ENCODE data around the gene CHAMP1. TPM values are rescaled to one million over a fixed set of nuclear protein-coding genes. Genes with fewer than 3 reads are reported as not detected.
"Not testable (repeated sequence)": the region's sequence is repeated elsewhere in the genome, so short reads cannot be mapped to it uniquely, and the experiment has no call there.

The CHAMP1 gene
- polyA plus RNA-seq, 4 donors, result 31.4 to 42.8 (median 40.8) TPM

- DNase-seq (ENCODE audit: low read depth in 4 of 4, low spot score in 3 of 4), result no peak
Measured at GRCh38 chr13:114330086-114330485, 15.8 kb downstream of the CHAMP1 start.

DNA sequence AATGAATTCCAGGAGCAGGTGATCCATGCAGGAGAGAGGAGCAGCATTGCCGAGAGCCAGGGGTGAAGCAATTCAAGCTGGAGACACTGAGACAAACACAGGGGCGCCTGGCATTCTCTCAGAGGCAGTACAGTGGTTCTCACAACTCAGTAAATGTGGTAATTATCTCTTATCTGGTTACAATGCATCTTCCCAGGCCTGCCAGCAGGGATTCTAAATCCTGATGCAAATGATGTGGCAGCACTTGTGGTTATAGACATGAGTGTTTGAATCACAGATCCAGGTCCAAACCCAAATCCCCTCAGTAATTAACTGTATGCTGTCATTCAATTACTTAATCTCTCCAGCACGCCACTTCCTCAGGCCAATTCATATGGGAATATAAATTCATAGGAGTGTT is 19.6 kb downstream of the CHAMP1 start:
- DNase-seq (ENCODE audit: low read depth in 4 of 4, low spot score in 3 of 4), result not testable (repeated sequence)

GRCh38 chr13:114334305-114335053 is 20.2 kb downstream of the CHAMP1 start:
- no peak for DNase-seq (ENCODE audit: low read depth in 4 of 4, low spot score in 3 of 4)

DNA sequence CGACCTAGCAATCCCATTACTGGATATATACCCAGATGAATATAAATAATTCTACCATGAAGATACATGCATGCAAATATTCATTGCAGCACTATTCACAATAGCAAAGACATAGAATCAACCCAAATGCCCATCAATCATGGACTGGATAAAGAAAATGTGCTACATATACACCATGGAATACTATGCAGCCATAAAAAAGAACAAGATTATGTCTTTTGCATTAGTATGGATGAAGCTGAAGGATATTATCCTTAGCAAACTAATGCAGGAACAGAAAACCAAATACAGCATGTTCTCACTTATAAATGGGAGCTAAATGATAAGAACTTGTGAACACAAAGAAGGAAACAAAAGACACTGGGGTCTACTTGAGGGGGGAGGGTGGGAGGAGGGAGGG is 22.2 kb downstream of the CHAMP1 start:
- not testable (repeated sequence) for DNase-seq (ENCODE audit: low read depth in 4 of 4, low spot score in 3 of 4)

GRCh38 chr13:114338959-114339358 is 24.7 kb downstream of the CHAMP1 start:
- DNase-seq (ENCODE audit: low read depth in 4 of 4, low spot score in 3 of 4), result no peak

GRCh38 chr13:114339857-114340534 is 25.7 kb downstream of the CHAMP1 start:
- no peak for DNase-seq (ENCODE audit: low read depth in 4 of 4, low spot score in 3 of 4)

DNA sequence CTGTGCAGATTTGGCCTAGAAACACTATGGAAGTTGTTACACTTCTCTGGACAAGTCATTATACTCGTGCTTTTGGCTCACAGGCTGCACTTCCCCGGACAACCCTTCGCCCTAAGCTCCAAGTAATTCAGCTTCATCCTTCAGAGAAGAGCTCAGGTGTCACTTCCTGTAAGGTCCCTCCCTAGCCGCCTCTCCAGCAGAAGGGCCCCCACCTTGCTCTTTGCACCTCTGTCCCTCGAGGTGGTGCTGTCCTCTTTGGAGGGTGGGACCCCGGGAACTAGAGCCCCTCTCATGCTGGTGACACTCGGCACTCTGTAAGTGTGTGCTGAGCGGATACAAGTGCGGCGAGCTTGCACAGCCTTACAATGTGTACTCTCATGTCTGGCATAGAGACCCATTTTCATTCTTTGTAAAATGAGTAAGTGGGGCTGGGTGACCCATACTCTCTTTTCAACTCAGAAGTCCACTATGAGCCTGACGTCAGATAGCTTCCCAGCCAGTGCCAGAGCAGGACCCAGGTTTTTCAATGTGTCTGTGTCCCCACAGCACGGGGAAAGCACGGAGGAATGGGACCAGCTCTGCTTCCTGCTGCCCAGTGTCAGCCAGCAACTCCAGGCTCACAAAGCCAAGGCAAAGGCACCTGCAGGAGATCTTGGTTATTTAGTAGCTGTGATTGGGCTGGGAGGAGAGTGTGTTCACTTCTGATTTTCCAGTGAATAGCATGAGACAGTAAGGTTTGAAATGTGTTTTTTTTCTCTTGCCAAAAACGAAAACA is 26.9 kb downstream of the CHAMP1 start:
- DNase-seq (ENCODE audit: low read depth in 4 of 4, low spot score in 3 of 4), result no peak

DNA sequence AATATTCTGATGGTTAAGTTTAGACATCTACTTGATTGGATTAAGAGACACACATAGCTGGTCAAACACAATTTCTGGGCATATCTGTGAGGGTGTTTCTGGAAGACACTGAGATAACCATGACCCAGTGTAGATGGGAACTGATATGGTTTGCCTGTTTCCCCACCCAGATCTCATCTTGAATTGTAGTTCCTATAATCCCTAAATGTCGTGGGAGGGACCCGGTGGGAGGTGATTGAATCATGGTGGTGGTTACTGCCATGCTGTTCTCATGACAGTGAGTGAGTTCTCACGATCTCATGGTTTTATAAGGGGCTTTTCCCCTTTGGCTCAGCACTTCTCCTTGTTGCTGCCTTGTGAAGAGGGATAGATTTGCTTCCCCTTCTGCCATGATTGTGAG is 33.0 kb downstream of the CHAMP1 start:
- DNase-seq (ENCODE audit: low read depth in 4 of 4, low spot score in 3 of 4), result not testable (repeated sequence)

DNA sequence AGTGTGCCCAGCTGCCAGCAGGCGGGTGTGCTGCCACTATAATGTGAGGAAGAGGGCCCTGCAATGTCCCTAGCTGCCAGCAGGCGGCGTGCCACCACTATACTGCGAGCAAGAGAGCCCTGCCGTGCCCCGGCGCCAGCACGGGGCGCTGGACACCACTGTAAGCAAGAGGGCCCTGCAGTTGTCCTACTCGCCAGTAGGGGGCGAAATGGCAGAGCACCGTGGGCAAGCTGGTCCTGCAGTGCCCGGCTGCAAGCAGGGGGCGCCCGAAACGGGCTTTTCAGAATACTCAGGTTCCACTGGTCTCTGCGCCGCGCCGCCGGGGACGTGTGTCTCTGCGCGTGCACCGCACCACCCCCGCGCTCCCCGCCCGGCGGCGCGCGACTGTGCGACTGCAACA is 38.5 kb downstream of the CHAMP1 start:
- DNase-seq (ENCODE audit: low read depth in 4 of 4, low spot score in 3 of 4), result not testable (repeated sequence)

- not testable (repeated sequence) for DNase-seq (ENCODE audit: low read depth in 4 of 4, low spot score in 3 of 4)
Measured at GRCh38 chr13:114353382-114353781, 39.1 kb downstream of the CHAMP1 start.

Other genes starting within 250 kb of the CHAMP1 start
- gene RASA3, start 181.9 kb upstream of the CHAMP1 start, polyA plus RNA-seq (ENCODE audit: insufficient read length in 4 of 4), result 10 to 100 TPM; 13.5 to 14.5 (median 14.2) TPM
- 10 to 100 TPM in 1 of 4 donors, not detected in 3; 10.1 TPM for gene CFAP97D2, start 135.2 kb upstream of the CHAMP1 start, polyA plus RNA-seq (ENCODE audit: insufficient read length in 4 of 4)
- gene CDC16, start 79.6 kb upstream of the CHAMP1 start, polyA plus RNA-seq (ENCODE audit: insufficient read length in 4 of 4), result 100 to 1,000 TPM; 109 to 191 (median 123) TPM
- 100 to 1,000 TPM in 1 of 4 donors, 10 to 100 TPM in 3; 86.3 to 120 (median 98.8) TPM for gene UPF3A, start 32.9 kb upstream of the CHAMP1 start, polyA plus RNA-seq (ENCODE audit: insufficient read length in 4 of 4)

Measured in right renal pelvis (tissue), 4 donors.